COLO829 (cell line): Measurements from ENCODE around the gene TMSB15C.
"Not testable (repeated sequence)": the region's sequence is repeated elsewhere in the genome, so short reads cannot be mapped to it uniquely, and the experiment has no call there.

ENCODE experiments used
- DNase-seq: peaks from one replicate; pipeline ENCODE4 v3.0.0; 2012; ENCODE audit warnings: low spot score

The TMSB15C gene

GRCh38 chrX:104075778-104076445 is at the start of gene TMSB15C:
TSS of gene TMSB15C (minus strand) at chrX:104076236.
- DNase-seq, result not testable (repeated sequence)

- no peak for DNase-seq
These were observed 46.8 kb upstream of the TMSB15C start for GRCh38 chrX:104122829-104123228.

- no peak for DNase-seq
These were observed 42.7 kb upstream of the TMSB15C start for GRCh38 chrX:104118765-104119164.

GRCh38 chrX:104117759-104118158 is 41.7 kb upstream of the TMSB15C start:
- DNase-seq, result no peak

GRCh38 chrX:104113222-104113965 is 37.4 kb upstream of the TMSB15C start:
- DNase-seq, result peak; percentile 12

- peak; percentile 60 for DNase-seq
These were observed 36.4 kb upstream of the TMSB15C start, which contains the start of gene ZCCHC18 for GRCh38 chrX:104112326-104112951. TSS of gene ZCCHC18 (plus strand) at chrX:104112523. CDS start at chrX:104114112, 1,589 bp downstream.

- not testable (repeated sequence) for DNase-seq
These were observed 34.6 kb upstream of the TMSB15C start for GRCh38 chrX:104110491-104111240.

- DNase-seq, result no peak
These were observed 32.9 kb upstream of the TMSB15C start for GRCh38 chrX:104108955-104109354.

- no peak for DNase-seq
These were observed 29.6 kb upstream of the TMSB15C start for GRCh38 chrX:104105330-104106262.

GRCh38 chrX:104104676-104105075 is 28.6 kb upstream of the TMSB15C start:
- no peak for DNase-seq

GRCh38 chrX:104098919-104099318 is 22.9 kb upstream of the TMSB15C start:
- no peak for DNase-seq

- peak; percentile 5 for DNase-seq
These were observed 22.2 kb upstream of the TMSB15C start for GRCh38 chrX:104098151-104098808.

- no peak for DNase-seq
These were observed 9.9 kb upstream of the TMSB15C start for GRCh38 chrX:104085919-104086318.

- no peak for DNase-seq
These were observed 9.4 kb upstream of the TMSB15C start for GRCh38 chrX:104085477-104085876.

- no peak for DNase-seq
These were observed 8.7 kb upstream of the TMSB15C start for GRCh38 chrX:104084534-104085277.

GRCh38 chrX:104084063-104084462 is 8.0 kb upstream of the TMSB15C start:
- no peak for DNase-seq

- DNase-seq, result not testable (repeated sequence)
These were observed 1.8 kb upstream of the TMSB15C start for GRCh38 chrX:104077854-104078253.

GRCh38 chrX:104062636-104063035 is 13.4 kb downstream of the TMSB15C start:
- DNase-seq, result not testable (repeated sequence)

- DNase-seq, result not testable (repeated sequence)
These were observed 21.1 kb downstream of the TMSB15C start for GRCh38 chrX:104054956-104055355.

- DNase-seq, result no peak
These were observed 28.9 kb downstream of the TMSB15C start for GRCh38 chrX:104047171-104047570.
